ENCODE data around the gene DDX27.
"Not testable (repeated sequence)": the region's sequence is repeated elsewhere in the genome, so short reads cannot be mapped to it uniquely, and the experiment has no call there.

- TF ChIP-seq PKNOX1 (IDR thresholded peaks at IDR 0.05); SUZ12 (IDR thresholded peaks at IDR 0.05); FOXM1 (IDR thresholded peaks at IDR 0.05; ENCODE audit: borderline replicate concordance); ZNF384 (IDR thresholded peaks at IDR 0.05); FOXK2 (IDR thresholded peaks at IDR 0.05); SP1 (IDR thresholded peaks at IDR 0.05); HDGF (IDR thresholded peaks at IDR 0.05; ENCODE audit: borderline replicate concordance); FOXA1 (IDR thresholded peaks at IDR 0.05): not testable (repeated sequence)
These were observed 35.1 kb upstream of the DDX27 start for GRCh38 chr20:49184084-49184501.
